T-helper 1 cell (primary cell): Measurements from ENCODE around the gene GPR33.
"Not testable (repeated sequence)": the region's sequence is repeated elsewhere in the genome, so short reads cannot be mapped to it uniquely, and the experiment has no call there.

ENCODE experiments used
- DNase-seq, 5 donors: peaks; one replicate each; pipeline ENCODE4 v3.0.0-alpha.2; 2012 to 2020

GPR33 gene

DNA sequence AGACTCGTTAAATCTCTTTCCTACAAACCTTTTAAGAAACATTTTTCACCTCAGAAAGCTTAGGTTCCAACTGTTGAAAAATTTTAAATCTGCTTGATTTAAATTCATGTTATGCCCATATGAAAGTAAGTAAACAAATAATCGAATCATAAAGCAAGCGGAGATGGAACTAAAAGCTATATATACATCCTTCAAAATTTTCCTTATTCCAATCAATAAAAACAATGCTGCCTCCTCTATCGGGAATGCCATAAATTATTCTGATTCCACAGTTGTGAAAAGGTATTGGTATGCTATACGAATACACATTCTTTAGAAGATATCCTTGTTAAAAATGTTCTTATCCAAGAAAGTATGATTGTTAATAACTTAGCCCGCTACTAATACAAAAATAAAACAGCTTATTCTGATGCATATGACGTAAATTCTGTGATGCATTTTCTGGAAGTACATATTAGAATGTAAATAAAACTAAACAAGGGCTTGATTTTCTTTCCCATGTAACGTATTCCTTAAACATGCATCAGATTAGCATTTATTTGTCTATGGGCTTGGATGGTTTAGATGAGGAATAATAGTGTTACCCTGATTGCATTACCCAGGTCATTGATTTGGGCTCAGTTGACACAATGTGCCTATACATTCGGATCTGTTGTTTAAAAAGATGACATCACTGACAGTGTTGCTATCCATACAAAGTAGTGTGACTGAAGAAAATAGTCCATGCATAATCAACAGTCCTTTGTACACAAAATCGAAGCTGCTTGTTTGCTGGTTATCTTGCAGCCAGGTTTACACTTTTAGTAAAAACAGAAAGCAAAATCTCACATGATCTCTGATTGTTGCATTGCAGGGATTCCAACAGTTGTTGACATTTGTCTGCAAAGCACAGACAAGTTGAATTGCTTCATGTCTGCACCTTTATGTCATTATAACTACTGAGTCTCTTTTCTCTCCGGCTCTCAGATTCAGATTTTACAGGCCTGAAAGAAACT is 29.9 kb downstream of the GPR33 start:
- DNase-seq, result no peak

DNA sequence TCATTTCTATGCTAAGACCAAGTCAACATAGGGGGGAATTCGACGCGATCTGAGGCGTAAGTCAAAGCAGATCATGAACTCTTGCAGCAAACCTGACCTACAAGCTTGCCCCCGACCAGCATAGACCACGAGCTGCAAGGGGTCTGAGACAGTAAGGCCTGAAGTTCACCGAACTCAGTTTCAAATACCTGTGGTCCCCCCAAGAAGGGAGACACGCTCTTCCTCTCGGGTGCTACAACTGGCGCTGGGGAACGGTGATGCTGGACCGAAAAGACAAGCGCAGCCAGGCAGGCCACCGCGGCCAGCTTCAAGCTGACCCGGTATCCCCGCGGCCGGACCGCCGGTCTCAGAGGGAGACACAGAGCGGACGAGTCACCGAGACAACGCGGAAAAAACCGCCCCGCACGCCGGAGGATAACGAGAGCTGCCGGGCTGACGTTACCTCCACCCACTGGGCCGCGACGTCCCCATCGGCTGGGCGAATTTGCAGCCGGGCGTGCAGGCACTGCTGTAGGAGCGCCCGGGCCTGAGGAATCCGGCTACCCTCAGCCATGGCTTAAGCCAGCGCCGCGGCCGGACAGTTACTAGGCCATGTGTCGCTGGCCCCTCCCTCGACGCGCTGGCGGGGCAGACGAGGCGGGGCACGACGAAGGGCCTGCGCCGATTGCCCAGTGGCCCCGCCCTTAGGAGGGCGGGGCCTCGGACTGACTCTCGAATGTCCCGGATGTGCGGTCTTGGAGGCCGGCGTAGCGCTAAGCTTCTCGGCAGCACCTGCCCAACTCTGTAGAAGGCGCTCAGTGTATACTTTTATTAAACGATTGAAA is 30.8 kb downstream of the GPR33 start, which contains the start of gene DTD2:
TSS of gene DTD2 (minus strand) at position 666 of the 824 bp plus-strand sequence. CDS start at position 553, 113 bp downstream.
- DNase-seq, result peak; percentile 82 to 93 (median 87)

DNA sequence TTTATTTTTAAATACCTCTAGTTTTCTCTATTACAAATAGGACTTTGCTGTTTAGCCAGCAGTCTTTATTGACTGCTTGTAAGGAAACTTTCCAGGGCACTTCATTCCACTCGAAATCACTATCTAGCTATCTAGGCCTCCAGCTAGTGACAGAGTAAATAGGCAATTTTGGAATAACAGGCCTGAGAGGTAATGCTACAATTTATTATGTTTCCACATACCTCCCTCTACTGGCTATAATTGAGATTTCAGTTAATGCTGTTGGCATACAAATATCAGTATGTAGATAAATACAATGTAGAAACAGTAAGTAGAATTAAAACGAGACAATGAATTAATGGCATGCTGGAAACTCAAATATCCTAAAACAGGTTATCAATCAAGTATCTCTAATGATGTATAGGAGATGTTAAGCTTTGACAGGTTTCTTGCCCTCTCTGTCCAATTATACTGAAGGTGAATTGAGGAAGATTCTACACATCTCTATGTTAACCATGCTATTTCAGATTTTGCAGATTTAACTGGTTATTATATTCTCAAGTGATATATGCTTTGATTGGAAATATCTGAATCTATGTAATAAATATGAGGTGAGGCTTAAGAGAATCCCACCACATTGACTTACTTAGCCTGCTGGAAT is 37.7 kb downstream of the GPR33 start:
- DNase-seq, result peak in 1 of 5 donors; percentile 22

DNA sequence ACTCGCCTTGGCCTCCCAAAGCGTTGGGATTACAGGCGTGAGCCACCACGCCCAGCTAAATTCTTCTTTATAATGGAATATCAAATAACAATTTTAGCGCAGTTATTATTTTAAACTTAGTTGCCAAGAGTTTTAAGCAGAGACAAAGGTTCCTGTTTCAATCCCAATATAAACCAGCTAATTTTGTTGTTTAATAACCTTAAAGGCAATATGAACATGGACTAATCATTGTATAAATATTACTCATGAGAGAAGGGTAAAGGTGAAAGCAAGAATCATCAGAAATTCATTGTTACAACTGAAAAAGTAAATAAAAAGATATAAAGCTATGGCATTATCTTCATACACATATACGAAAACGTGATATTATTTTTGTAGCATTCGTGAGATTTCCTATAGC is 38.7 kb downstream of the GPR33 start:
- DNase-seq, result no peak

DNA sequence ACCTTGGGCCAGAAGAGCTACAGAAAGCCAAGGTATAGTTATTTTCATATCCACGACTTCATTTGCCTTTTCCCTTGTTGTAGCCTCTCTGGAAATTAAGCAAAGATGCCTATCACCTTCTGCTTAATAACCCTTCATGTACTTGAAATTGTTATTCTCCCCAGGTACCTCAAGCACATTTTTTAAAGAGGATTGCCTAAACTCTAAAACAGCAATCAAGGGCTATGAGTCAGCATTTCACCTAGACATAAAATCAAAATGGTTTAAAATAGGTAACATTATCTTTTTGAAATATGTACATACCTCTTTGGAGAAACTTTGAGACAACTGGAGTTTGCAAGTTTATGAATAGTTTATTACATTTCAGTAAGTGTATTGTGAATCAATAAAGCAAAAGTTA is 42.1 kb downstream of the GPR33 start:
- no peak for DNase-seq

DNA sequence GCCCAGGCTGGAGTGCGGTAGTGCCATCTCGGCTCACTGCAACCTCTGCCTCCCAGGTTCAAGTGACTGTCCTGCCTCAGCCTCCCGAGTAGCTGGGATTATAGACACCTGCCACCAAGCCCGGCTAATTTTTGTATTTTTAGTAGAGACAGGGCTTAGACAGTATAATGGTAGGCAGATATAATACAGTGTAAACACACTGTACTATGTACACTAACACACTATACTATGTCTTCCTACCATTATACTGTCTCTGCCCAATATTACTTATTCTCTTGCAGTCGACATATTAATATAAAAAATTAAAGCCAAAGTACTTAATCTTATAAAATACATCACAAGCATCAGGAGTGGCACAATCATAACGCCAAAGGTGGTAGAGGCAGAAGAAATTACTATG is 45.6 kb downstream of the GPR33 start:
- DNase-seq, result no peak

DNA sequence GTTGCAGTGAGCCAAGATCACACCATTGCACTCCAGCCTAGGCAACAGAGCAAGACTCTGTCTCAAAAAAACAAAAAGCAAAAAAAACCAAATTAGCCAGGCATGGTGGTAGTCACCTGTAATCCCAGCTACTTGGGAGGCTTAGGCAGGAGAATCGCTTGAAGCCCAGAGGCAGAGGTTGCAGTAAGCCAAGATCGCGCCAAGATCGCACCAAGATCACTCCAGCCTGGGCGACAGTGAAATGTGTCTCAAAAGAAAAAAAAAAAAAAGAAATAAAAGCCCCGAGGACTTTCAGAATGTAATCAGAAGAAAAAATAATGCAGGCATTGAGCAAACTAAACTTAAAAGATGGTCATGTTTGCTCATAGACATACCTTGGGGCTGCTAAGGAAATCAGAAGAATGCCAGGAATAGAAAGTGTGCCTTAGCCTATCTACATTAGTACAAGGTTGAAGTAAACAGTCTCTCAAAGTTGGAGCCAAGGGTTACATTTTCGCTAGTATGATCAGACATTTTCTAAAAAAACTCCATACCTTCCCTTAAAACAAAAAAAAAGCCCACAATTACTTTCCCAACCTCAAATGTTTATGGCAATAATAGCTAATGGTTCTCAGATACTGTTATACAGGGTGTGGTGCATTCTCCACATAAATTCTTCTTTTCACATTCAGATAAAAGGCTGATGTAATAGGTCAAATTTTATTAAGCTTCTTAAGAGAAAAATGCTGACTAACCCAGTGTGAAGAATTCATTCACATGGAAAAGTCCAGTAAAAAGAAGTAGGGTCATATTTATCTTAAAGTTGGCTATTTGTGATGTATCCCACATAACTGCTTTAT is 46.3 kb downstream of the GPR33 start:
- DNase-seq, result no peak

DNA sequence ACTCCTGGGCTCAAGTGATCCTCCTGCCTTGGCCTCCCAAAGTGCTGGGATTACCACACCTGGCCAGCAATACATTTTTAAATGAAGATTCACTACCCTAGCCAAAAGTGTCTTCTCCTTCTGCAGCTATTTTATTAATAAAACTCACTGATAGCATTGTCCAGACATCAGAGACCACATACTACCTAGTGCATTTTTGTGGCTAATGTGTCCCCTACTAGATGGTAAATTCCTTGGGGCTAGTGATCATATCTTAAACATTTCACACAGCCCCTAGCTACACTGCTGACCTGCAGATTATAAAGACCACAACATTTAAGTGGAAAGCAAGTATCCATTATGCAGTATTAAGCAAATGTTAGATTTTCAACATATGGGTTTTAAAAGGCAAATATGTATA is 47.6 kb downstream of the GPR33 start:
- no peak for DNase-seq

DNA sequence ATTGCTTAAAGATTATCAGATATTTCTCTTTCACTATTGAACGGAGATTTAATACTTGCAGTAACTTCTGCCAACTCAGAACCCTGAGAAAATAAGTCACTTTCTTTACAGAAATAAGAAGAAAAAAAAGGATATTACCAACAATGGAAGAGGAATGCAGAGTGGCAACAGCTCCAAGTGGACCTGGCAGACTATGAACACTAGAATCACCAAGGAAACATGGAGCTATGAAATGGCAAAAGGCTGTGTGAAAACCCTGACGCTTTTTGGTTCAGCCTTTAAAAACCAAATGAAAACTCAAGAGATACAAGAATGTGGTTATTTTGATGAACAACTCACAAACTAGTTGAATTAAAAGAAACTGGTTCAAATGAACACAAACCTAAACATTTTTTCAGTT is 48.3 kb downstream of the GPR33 start:
- DNase-seq, result no peak

DNA sequence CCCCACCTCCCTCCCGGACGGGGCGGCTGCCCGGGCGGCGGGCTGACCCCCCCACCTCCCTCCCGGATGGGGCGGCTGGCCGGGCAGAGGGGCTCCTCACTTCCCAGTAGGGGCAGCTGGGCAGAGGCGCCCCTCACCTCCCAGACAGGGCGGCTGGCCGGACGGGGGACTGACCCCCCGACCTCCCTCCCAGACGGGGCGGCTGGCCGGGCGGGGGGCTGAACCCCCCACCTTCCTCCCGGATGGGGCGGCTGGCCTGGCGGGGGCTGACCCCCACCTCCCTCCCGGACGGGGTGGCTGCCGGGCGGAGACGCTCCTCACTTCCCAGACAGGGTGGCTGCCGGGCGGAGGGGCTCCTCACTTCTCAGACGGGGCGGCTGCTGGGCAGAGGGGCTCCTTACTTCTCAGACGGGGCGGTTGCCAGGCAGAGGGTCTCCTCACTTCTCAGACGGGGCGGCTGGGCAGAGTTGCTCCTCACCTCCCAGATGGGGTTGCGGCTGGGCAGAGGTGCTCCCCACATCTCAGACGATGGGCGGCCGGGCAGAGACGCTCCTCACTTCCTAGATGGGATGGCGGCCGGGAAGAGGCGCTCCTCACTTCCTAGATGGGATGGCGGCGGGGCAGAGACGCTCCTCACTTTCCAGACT is 50.7 kb downstream of the GPR33 start:
- DNase-seq, result not testable (repeated sequence)

DNA sequence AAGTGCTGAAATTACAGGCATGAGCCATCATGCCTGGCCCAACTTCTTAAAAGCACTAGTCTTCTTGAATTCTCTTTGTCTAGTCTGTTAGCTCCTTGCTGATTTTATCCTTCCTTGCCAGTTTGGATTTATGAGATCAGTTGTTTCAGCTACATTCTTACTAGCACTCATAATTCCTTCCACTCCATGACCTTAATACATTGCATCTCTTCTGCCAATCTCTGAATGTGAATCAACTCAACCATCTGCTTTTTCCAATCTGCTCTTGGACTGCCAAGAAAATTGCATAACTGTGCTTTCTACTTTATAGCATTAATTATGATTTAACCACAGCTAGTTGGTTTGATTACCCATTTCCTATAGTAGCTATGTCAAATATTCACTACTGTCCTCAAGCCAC is 52.6 kb downstream of the GPR33 start:
- DNase-seq, result no peak
